Left ventricle myocardium inferior (tissue), 1 donor: ENCODE measurements around the gene RABEP1. TPM values are rescaled to one million over a fixed set of nuclear protein-coding genes. Genes with fewer than 3 reads are reported as not detected.
A peak's percentile ranks its signal among the peaks of the same experiment; 100 is the strongest.

ENCODE experiments used
- DNase-seq: peaks from one replicate; pipeline ENCODE4 v3.0.0-alpha.2; 2020
- H3K27ac ChIP-seq: fragments of 200-600 bp; replicated peaks from 2 replicates; pipeline ENCODE4 v1.8.0; 2021
- H3K27me3 ChIP-seq: fragments of 200-600 bp; 2 replicates; pipeline ENCODE4 v1.8.0; 2021; ENCODE audit warnings: low read depth
- H3K36me3 ChIP-seq: fragments of 200-600 bp; 2 replicates; pipeline ENCODE4 v1.8.0; 2021
- H3K4me1 ChIP-seq: fragments of 200-600 bp; 2 replicates; pipeline ENCODE4 v1.8.0; 2021
- H3K4me3 ChIP-seq: fragments of 200-600 bp; 2 replicates; pipeline ENCODE4 v1.8.0; 2021; ENCODE audit warnings: mild to moderate bottlenecking, moderate library complexity
- H3K9me3 ChIP-seq: fragments of 200-600 bp; replicated peaks from 2 replicates; pipeline ENCODE4 v1.8.0; 2021
- intact Hi-C: fragments of 100-400 bp; cut with micrococcal nuclease; formaldehyde crosslinking; loops from one replicate; pipeline ENCODE4 v1.11.0; 2022
- total RNA-seq: library from RNA; stranded (reverse); fragmentation: NEBNext Ultra II Directional; extraction: Animal tissue kit (Norgen Biotek cat#: 25700); gene quantifications from one replicate; pipeline ENCODE4 v1.2.1, GENCODE V29; 2021
- TF ChIP-seq, protein P1 (sequence below): fragments of 200-600 bp; IDR thresholded peaks from 2 replicates; pipeline ENCODE4 v1.8.0; 2021; ENCODE audit warnings: antibody characterized with exemption, mild to moderate bottlenecking, borderline replicate concordance
- donor health status: DM: no; HTN: yes; CAD: no; lungs with severe emphysema.

RABEP1 gene
- total RNA-seq, 1 donor from 2014 or later, result 60.6 TPM

DNA sequence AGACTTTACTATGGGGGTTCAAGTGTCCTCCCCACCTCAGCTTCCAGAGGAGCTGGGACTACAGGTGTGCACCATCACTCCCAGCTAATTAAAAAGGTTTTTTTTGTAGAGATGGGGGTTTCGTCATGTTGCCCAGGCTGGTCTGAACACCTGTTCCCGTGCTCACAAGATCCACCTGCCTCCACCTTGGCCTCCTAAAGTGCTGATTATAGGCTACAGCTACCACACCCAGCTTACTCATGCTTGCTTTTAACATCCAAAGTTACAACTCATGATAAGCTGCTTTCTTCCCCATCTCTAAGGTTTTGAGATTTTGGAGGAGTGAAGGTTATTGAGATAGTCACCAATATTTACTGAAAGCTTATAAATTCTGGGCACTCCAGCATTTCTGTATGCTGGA lies 134.8 kb downstream of the RABEP1 start:
- TF ChIP-seq, protein P1, sequence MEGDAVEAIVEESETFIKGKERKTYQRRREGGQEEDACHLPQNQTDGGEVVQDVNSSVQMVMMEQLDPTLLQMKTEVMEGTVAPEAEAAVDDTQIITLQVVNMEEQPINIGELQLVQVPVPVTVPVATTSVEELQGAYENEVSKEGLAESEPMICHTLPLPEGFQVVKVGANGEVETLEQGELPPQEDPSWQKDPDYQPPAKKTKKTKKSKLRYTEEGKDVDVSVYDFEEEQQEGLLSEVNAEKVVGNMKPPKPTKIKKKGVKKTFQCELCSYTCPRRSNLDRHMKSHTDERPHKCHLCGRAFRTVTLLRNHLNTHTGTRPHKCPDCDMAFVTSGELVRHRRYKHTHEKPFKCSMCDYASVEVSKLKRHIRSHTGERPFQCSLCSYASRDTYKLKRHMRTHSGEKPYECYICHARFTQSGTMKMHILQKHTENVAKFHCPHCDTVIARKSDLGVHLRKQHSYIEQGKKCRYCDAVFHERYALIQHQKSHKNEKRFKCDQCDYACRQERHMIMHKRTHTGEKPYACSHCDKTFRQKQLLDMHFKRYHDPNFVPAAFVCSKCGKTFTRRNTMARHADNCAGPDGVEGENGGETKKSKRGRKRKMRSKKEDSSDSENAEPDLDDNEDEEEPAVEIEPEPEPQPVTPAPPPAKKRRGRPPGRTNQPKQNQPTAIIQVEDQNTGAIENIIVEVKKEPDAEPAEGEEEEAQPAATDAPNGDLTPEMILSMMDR, result no peak
- Histone ChIP-seq H3K4me1 (peaks cover 55% of the 10 kb centered on the region), H3K36me3 (peaks cover 64% of the 10 kb centered on the region), H3K27ac (no peak overlapping the region), H3K27me3 (no peaks in the 10 kb centered on the region), H3K4me3 (no peak overlapping the region), H3K9me3 (no peaks in the 10 kb centered on the region)
- no peak for DNase-seq
- intact Hi-C loops, result no loop called here

DNA sequence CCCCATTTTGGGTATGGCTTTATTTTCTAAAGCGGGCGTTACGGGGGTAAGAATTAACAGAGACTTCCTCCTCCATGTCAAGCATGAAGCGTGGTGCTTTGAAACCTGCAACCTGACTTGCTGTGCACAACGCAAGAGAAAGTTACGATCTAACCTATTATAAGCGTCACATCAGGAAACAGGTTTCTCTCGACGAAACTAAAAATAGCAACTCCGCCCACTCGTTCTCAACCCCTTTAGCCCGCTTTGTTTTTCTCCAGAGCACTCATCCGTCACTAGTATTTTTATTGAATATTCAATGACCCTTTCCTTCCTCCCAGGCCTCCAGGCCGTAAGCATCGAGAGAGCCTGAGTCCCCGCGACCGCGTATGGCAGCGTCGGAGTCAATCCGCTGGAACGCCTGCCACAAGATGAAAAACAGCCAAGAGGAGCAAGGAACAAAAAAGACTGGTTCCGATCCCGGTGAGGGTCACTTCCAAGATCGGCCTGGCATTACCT lies 136.8 kb downstream of the RABEP1 start:
- TF ChIP-seq, protein P1, result no peak
- no peaks in the 10 kb centered on the region for H3K27me3 ChIP-seq
- peak overlapping the region; percentile 96 for H3K4me3 ChIP-seq
- intact Hi-C loops, result no loop called here
- no peak for DNase-seq
- H3K36me3 ChIP-seq, result peaks cover 64% of the 10 kb centered on the region
- peak overlapping the region; percentile 90 for H3K27ac ChIP-seq
- no peaks in the 10 kb centered on the region for H3K9me3 ChIP-seq
- H3K4me1 ChIP-seq, result peaks cover 67% of the 10 kb centered on the region

DNA sequence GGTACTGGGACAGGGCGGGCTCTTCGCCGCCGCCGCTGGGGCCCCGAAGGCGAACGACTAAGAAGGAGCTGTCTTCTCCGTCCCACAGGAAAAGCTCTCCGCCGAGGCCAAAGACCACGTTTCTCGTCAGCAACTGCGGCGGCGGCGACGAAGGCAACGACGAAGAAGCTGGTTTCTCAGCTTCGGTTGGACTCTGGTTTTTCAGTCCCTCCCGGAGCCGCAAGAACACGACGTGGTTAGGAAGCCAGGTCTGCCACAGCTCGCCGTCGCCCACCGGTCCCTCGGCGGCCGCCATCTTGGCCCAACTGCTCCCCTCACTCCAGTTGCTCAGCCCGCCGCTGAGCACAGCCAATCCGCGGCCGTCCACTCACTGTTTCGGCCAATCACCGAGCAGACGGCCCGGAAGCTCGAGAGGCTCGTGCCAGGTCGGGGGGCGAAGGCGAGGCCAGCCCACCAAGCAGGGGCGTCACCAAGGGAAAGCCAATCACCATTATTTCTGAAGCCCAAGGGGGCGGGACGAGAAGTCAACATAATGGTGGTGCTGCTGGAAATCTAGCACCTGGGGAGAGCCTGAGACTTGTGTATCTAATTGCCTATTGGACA lies 137.4 kb downstream of the RABEP1 start, which contains the start of gene NUP88:
Gene NUP88, minus strand, starts transcription at position 307 of the 603 bp plus-strand sequence. Its CDS starts 12 bp downstream, at position 295.
- peaks cover 67% of the 10 kb centered on the region for H3K4me1 ChIP-seq
- TF ChIP-seq, protein P1, result no peak
- H3K27ac ChIP-seq, result peak within 1 kb of the TSS; percentile 90
- intact Hi-C loops, result no loop called here
- H3K27me3 ChIP-seq, result no peaks in the 10 kb centered on the region
- DNase-seq, result peak; percentile 96
- peaks cover 64% of the 10 kb centered on the region for H3K36me3 ChIP-seq
- peak within 1 kb of the TSS; percentile 96 for H3K4me3 ChIP-seq
- no peaks in the 10 kb centered on the region for H3K9me3 ChIP-seq

DNA sequence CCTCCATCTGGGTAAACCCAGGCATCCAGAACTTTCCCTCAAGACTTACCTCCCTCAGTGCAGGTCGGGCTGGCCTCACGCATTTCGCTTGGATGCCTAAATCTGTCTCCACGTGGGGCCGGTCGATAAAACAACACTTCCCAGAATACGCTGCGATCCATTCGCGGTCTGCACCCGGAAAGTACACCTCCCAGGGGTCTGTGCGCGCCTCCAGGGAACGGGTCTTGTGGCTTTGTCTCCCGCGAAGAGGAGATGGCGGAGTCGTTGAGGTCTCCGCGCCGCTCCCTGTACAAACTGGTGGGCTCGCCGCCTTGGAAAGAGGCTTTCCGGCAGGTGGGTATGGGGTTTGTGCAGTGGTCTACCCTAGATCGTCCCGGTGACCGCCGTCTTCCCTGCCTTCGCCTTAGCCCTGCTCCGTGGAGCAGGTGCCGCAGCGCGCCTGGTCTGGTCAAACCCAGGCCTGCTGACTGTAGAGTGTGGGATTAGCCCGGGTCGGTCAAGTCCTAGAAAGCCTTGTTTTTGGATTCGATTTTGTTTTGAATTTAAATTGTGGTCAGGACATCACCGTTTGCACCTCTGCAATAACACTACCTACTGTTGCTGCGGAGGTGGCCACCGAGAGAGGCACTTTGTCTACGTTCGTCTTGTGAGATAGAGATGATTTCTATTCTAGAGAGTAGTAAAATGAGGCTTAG lies 138.0 kb downstream of the RABEP1 start, which contains the start of gene RPAIN:
Gene RPAIN, plus strand, starts transcription at position 224 of the 695 bp plus-strand sequence. Its CDS starts 29 bp downstream, at position 253.
- TF ChIP-seq, protein P1, result no peak
- Histone ChIP-seq H3K9me3 (no peaks in the 10 kb centered on the region), H3K27ac (peak within 1 kb of the TSS; percentile 90), H3K4me3 (peak within 1 kb of the TSS; percentile 96), H3K4me1 (peaks cover 67% of the 10 kb centered on the region), H3K36me3 (peaks cover 64% of the 10 kb centered on the region), H3K27me3 (no peaks in the 10 kb centered on the region)
- peak; percentile 90 for DNase-seq
- intact Hi-C loops, result no loop called here

DNA sequence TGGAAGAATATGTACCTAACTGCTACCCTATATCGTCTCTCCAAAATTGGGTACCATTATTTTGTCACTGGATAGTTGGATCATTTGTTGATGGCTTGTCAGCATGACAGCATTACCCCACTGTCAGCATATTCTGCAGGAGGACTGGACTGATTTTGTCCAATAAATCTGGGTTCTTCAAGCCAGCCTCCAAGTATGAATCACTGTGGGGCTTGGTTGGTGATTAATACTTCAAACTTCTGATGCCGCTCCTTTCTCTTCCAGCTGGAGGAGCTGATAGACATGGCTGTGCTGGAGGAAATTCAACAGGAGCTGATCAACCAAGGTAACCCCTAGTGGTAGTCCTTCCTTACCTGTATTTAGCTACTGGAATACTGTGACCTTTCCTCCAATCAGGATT lies 140.4 kb downstream of the RABEP1 start:
- TF ChIP-seq, protein P1, result no peak
- Histone ChIP-seq H3K4me3 (no peak overlapping the region), H3K27ac (no peak overlapping the region), H3K27me3 (no peaks in the 10 kb centered on the region), H3K36me3 (peaks cover 66% of the 10 kb centered on the region), H3K4me1 (peaks cover 54% of the 10 kb centered on the region), H3K9me3 (no peaks in the 10 kb centered on the region)
- DNase-seq, result no peak
- intact Hi-C loops, result no loop called here
